DMS53 treated with DMSO at 0.1 percent for 48 hours (cell line): ENCODE results near the gene CD52.
"Not testable (repeated sequence)": the region's sequence is repeated elsewhere in the genome, so short reads cannot be mapped to it uniquely, and the experiment has no call there.

Experiments used
- DNase-seq: peaks from one replicate; lab custom pipeline; 2025; ENCODE audit not compliant: unreplicated experiment; lab: John Stamatoyannopoulos, UW

CD52 gene

DNA sequence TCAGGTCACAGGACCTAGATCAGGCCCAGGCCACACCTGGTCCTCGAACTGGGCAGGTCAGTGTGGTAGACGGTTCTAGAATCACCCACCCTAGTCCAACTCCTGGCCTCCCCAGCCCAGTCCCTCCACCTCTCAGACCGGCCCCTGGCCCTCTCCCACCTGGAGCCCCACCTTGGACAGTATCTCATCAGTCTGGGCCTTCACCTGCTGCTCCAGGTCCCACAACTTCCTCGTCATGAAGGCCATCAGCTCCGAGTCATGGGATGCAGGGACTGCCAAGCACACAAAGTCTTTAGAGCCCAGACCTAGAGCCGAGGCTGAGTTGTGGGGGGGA is 20.0 kb upstream of the CD52 start:
- no peak for DNase-seq

DNA sequence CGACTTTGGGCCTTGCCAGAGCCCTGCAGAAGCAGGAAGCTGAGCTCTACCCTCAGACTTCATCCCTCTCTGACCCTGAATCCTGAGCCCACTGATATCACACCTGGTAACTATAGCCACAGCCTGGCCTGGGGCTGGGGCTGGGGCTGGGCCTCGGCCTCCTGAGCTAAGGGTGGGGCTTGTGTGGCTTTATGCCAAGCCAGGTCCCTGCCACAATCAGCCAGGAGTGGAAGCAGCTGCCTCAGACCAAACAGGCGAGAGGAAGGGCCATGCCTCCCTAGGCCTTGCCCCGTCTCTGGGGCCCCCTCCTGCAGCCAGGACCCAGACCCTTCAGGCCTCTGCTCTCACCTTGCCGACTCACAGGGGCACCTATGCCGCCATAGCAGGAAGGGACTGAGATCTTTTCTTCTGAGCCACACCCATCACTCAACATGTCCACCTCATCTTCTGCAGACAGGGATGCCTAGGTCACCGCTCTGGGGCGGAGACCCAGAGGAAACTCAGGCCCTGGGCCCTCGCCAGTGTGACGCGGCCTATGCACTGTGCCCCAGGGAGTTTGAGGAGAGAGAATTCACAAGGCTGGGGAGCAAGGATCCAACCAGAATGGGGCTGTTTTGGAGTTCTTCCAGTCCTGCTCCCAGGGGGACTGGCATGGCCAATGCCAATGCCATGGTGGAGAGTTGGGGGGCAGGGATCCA is 17.0 kb upstream of the CD52 start:
- no peak for DNase-seq

DNA sequence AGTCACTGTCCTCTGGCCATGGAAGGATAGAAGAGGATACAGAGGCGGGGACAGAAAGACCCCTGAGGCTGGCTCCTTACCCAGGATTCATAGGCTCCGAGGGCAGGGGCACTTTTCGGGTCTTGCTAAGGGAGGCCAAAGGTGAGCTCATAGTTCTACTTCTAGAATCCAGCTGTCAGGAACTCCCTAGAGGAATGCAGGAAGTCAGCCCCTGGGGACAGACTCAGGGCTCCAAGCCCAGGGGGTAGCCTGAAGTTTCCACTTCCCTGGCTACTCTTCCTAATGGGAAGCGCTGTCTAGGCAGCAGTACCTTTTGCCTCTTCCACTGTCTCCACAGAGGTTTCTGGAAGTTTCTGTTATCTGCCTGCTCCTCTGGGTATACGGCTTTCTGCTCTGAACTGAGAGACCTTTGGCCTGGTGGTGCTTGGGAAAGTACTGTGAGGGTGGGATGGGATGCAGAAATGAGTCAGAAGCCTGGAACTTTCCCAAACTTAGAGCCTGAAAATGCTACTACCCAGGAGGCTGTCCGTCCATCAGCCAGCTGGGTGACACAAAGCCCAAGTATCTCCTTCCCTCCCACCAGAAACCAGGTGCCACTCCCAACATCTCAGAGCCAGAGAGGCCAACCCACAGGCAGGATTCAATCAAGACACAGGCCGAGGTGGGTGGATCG is 14.9 kb upstream of the CD52 start:
- no peak for DNase-seq

DNA sequence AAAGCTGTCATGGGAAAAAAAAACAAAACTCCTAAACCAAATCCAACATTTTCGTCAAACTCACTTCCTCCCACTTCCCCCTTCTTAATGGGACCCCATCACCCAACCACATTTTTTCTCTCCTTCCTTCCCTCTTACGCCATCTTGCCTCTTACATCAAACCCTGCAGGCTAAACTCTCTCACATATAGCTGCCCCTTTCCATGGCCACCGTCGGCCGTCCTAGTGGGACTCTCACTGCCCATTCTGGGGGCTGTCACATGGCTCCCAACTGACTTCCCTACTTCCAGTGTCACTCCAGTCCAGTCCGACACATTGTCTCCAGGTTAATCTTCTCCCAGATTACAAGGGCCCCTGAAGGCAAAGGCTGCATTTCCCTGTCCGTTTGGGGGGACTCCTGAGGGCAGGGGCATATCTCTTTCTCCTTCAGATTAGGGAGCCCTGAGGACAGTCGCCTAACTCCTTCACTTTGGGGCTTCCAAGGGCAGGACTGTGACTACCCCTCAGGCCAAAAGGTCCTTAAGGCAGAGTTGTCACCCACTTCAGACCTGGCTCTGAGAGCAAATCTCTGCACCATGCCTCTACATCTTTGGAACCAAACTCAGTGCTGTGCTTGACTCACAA is 12.0 kb upstream of the CD52 start:
- no peak for DNase-seq

DNA sequence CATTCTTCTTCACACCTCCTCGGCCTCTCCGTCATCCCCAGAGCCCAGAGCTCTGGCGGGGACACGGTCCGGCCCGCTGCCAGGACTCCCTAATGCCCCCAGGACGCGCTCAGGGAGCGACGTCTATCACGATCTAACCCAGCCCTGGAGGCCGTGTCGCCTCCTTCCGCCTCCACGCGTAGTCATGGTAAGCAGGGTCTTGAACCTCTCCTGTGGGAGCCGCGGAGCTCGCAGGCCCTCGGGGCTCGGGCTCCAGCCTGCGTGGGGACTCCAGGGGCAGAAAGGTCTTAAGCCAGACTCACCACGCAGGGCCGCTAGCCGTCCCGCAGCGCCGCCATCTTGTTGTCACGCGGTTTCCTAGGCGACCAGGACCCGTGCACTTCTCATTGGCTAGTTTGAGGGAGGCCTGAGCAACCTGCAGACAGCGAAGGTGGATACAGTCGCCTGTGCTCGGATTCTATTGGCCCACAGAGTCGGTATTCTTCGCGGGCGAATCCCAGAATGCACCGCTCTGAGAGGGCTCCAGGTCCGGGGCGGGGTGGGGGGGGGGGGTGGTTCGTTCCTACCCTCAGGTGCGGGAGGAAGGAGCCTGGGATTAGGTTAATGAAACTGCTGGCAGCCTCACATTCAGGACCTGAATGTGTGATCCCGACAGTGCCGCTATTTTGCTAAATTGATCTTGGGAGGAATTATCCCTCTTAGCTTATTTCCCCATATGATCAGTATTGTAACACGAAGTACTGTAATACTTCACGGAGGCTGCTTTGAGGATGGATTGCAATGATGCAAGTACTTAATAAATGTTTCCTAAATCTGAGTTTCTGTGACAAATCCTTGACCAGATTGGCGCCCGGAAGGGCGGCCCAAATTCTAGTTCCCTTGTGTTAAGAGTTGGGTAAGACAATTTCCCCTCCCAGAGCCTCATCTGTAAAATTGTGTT is 11.2 kb upstream of the CD52 start, which contains the start of gene UBXN11:
Gene UBXN11 (minus strand): TSS at position 347 of the 940 bp plus-strand sequence. CDS start 3,753 bp downstream, outside the sequence.
- peak; percentile 98 for DNase-seq

DNA sequence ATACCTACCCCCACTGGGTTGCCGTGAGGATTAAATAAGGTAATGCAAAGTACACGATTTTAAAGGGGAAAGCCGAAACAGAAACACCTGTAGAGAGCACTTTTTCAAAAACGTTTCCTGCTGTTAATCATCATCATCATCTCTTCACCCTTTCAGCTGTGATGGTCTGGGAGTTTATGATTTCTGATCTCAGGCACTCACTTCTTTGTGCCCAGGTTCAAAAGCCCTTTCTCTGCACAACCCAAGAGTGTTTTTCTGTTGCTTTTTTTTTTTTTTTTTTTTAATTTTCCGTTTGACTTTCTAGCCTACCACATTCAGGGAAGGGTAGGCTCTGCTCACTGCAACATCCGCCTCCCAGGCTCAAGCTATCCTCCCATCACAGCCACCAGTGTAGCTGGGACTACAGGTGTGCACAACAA is 10.4 kb upstream of the CD52 start:
- no peak for DNase-seq

DNA sequence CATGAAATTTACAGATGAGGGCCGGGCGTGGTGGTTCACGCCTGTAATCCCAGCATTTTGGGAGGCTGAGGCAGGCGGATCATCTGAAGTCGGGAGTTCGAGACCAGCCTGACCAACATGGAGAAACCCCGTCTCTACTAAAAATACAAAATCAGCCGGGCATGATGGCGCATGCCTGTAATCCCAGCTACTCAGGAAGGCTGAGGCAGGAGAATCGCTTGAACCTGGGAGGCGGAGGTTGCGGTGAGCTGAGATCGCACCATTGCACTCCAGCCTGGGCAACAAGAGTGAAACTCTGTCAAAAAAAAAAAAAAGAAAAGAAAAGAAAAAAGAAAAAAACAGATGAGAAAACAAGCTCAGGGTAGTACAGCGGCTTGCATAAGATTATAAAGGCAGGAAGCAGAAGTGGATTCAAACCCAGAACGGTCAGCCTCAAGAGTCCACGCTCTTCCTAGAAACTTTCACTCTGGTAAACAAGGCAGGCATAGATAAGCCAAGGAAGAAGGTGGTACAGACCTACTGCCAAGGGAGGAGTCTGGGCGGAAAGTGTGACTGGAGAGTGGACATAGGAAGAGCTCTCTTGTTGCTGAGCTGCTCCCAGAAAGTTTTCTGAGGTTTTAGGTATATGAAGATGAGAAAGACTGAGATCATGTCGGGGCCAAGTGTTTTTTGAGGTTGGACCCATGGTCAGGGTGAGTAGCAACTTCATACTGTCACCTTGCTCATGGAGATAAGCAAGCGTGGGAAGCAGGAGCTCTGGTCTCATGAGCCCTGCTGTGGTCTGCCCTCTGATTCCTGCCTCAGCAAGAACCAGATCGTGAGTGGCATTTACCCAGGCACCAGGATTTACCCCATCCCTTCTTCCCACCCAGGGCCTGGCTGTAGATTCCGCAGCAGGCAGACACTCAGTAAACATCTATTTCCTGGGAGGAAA is 9.5 kb upstream of the CD52 start:
- not testable (repeated sequence) for DNase-seq

GRCh38 chr1:26314501-26314900 is 3.3 kb upstream of the CD52 start:
- DNase-seq = no peak

GRCh38 chr1:26315874-26316850 is 1.6 kb upstream of the CD52 start:
- no peak for DNase-seq

GRCh38 chr1:26317146-26317545 is 612 bp upstream of the CD52 start:
- DNase-seq = no peak

- DNase-seq = no peak
Observed at GRCh38 chr1:26318338-26319064, 743 bp downstream of the CD52 start.

DNA sequence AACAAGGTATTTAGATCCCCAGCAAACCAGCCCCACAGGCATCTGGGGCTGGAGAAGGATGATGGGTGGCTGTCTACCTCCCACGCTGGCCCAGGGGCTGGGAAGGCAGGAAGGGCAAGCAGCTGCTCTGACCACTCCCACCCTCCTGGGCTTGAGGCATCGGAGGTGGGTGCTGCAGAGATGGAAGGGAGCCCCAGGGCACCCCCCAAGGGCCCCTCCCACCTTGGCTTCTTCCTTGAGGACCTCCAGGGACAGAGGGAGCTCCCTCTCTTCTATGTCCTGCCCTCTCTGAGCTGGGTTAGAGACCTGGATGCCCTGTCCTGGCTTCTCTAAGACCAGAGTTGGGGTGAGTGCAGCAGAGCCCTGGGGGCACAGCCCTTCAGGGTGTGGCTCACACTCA is 3.1 kb downstream of the CD52 start:
- no peak for DNase-seq

GRCh38 chr1:26321315-26322041 is 3.7 kb downstream of the CD52 start:
- DNase-seq = peak; percentile 63

GRCh38 chr1:26322042-26322331 is 4.2 kb downstream of the CD52 start:
- no peak for DNase-seq

DNA sequence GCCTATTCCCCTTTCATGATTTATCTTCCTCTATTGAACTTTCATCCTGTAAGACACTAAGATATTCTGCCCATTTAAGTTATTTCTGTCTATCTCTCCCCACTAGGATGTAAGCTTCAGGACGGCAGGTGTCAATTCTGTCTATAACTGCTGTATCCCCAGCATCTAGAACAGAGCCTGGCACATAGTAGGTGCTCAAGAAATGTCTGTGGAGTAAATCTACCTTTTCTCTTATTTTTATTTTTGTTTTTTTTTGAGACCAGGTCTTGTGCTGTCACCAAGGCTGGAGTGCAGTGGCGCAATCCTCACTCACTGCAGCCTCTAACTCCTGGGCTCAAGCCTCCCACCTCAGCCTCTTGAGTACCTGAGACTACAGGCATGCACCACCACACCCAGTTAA is 5.6 kb downstream of the CD52 start:
- no peak for DNase-seq

- DNase-seq = no peak
Observed at GRCh38 chr1:26324550-26324949, 6.8 kb downstream of the CD52 start.

DNA sequence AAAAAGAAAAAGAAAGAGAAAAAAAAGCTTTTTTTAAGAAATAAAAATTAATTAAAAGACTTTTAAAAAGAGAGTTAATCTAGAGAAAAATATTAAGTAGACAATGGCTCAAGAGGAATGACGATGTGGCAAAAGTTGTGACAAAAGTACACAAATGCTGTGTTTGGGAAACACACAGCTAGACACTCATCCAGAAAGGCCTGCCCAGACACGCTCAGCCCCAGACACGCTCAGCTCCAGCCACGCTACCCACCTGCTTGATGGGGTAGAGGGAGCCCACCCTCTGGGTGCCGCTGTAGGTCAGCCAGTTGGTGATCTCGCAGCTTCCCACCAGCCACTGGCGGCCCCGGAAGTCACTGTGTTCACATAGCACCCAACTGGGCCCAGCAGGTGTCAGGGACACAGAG is 10.2 kb downstream of the CD52 start:
- DNase-seq = peak; percentile 75

- DNase-seq = no peak
Observed at GRCh38 chr1:26328597-26328996, 10.8 kb downstream of the CD52 start.
